ENCODE measurements around the gene ATF2.

DNA sequence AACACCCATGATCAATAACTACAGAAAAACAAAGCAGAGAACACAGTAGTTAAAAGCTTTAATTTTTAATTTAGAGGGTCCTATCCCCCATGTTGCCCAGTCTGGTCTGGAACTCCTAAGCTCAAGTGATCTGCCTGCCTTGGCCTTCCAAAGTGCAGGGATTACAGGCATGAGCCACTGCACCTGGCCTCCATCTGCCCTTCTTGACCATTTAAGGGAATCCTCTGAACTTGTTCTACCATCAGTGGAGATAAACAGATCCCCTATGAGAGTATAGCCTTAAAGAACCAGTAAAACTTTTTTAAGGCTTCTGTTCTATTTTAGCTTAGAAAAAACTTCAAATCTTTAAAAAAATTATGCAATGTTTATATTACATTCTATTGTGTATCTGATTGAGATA, 27.0 kb upstream of the ATF2 start:
- TF ChIP-seq, protein P1, sequence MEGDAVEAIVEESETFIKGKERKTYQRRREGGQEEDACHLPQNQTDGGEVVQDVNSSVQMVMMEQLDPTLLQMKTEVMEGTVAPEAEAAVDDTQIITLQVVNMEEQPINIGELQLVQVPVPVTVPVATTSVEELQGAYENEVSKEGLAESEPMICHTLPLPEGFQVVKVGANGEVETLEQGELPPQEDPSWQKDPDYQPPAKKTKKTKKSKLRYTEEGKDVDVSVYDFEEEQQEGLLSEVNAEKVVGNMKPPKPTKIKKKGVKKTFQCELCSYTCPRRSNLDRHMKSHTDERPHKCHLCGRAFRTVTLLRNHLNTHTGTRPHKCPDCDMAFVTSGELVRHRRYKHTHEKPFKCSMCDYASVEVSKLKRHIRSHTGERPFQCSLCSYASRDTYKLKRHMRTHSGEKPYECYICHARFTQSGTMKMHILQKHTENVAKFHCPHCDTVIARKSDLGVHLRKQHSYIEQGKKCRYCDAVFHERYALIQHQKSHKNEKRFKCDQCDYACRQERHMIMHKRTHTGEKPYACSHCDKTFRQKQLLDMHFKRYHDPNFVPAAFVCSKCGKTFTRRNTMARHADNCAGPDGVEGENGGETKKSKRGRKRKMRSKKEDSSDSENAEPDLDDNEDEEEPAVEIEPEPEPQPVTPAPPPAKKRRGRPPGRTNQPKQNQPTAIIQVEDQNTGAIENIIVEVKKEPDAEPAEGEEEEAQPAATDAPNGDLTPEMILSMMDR (IDR thresholded peaks at IDR 0.05), result no peak
- TF ChIP-seq POLR2A (IDR thresholded peaks at IDR 0.05), result no peak

Data from vagina (tissue), 2 donors.